HG03378 (cell line): ENCODE data around the gene DFFB.

Experiments
- ATAC-seq: cut with Tn5 transposase; IDR thresholded peaks from one replicate; pipeline ENCODE4 v1.9.1; 2021; ENCODE audit warnings: mild to moderate bottlenecking, moderate library complexity; ENCODE audit not compliant: unreplicated experiment

DFFB gene

GRCh38 chr1:3869751-3870301, 12.6 kb downstream of the DFFB start:
- ATAC-seq = no peak

GRCh38 chr1:3871451-3871805, 14.2 kb downstream of the DFFB start:
- no peak for ATAC-seq

GRCh38 chr1:3872546-3872945, 15.3 kb downstream of the DFFB start:
- ATAC-seq = no peak

GRCh38 chr1:3874736-3875135, 17.5 kb downstream of the DFFB start:
- no peak for ATAC-seq

- no peak for ATAC-seq
Measured at GRCh38 chr1:3876716-3877115, 19.4 kb downstream of the DFFB start.

GRCh38 chr1:3879099-3879498, 21.8 kb downstream of the DFFB start:
- ATAC-seq = no peak

GRCh38 chr1:3879787-3880428, 22.6 kb downstream of the DFFB start:
- ATAC-seq = no peak

GRCh38 chr1:3880429-3881192, 23.3 kb downstream of the DFFB start:
- ATAC-seq = no peak

- no peak for ATAC-seq
Measured at GRCh38 chr1:3881193-3881480, 23.9 kb downstream of the DFFB start.

GRCh38 chr1:3883194-3883925, 26.1 kb downstream of the DFFB start:
- ATAC-seq = no peak

- ATAC-seq = no peak
Measured at GRCh38 chr1:3884966-3885365, 27.7 kb downstream of the DFFB start.

- ATAC-seq = no peak
Measured at GRCh38 chr1:3885611-3886010, 28.3 kb downstream of the DFFB start.

GRCh38 chr1:3886106-3886670, 28.9 kb downstream of the DFFB start:
- ATAC-seq = no peak

GRCh38 chr1:3886691-3887090, 29.4 kb downstream of the DFFB start:
- ATAC-seq = no peak

GRCh38 chr1:3888301-3888700, 31.0 kb downstream of the DFFB start:
- no peak for ATAC-seq

- no peak for ATAC-seq
Measured at GRCh38 chr1:3889936-3890335, 32.7 kb downstream of the DFFB start.

GRCh38 chr1:3890389-3891328, 33.4 kb downstream of the DFFB start:
- no peak for ATAC-seq

- ATAC-seq = no peak
Measured at GRCh38 chr1:3891329-3891865, 34.1 kb downstream of the DFFB start.

- ATAC-seq = no peak
Measured at GRCh38 chr1:3892748-3893147, 35.5 kb downstream of the DFFB start.

- no peak for ATAC-seq
Measured at GRCh38 chr1:3893190-3893589, 35.9 kb downstream of the DFFB start.
